Measurements from ENCODE around the gene KRT77.
"Not testable (repeated sequence)": the region's sequence is repeated elsewhere in the genome, so short reads cannot be mapped to it uniquely, and the experiment has no call there.

The KRT77 gene

DNA sequence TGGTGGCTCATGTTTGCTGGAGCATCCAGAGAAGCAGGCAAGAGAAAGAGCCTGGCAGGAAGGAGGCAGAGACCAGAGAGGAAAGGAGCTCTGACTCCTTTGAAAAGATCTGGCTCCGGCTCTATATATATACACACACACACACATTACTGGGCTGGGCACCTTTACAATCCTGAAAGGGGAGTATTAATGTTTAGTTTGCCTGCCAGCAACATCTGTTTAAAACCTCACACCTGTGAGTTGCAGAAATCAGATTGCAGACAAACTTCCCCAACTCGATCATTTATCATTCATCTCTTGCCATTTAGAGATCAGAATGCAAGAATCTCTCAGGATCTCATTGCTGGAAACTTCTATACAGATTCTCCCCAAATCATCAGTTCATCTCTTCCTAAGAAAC, at the start of gene KRT77:
KRT77 (minus strand) TSS at position 101 of the 400 bp plus-strand sequence; CDS start at position 11, 90 bp downstream.
- no peak for DNase-seq

DNA sequence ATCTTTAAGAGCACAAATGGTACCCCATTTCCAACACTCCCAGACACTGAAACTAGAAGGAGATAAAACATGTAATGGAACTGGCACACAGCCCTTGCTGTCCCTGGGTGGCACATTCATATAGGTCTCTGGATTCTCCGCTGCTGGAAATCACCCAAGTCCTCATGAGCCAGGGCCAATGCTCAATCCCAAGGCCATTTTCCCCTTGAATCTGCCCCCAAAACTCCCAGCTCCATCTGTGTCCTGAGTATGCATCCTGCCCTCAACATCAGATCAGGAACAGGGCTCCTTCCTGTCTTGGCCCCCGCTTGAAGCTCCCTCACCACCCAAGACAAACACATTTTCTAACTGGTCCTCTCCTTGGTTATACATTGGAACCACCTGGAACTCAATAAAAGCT, 49.2 kb upstream of the KRT77 start:
- no peak for DNase-seq

DNA sequence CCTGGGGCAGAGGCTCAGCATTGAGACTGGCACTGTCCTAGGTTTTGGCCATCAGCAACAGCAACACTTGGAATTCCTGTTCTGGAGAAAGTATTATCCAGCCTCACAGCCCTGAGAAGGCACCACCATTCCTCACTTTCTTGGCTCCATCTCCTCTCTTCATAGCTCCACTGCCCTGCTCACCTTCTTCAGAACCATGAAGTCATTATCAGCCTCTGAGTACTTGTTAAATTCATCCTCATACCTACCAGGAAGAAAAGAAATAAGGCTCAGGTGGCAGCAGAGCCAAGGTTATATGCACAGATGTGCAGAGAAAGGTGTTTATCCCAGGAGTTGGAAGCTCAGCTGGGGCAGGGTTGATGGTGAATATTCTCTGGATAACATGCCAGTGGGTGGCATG, 48.5 kb upstream of the KRT77 start:
- no peak for DNase-seq

DNA sequence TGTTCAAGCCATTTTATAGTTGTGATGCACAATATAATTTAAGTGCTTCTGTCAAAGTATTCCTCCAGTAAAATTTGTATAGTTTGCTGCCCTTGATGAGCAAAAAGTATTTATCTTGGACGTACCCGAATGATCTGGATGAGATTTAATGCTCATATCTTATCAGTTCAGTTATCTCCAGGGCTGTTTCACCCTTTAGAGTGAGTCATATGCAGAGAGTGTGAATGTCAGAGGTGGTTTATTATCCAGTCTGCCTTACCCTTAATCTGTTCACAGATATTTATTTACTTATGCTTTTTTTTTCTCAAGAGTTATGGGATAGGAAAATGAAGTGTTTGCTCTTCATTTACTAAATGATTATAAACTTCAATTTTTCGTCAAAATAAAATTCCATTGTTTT, 47.2 kb upstream of the KRT77 start:
- not testable (repeated sequence) for DNase-seq

DNA sequence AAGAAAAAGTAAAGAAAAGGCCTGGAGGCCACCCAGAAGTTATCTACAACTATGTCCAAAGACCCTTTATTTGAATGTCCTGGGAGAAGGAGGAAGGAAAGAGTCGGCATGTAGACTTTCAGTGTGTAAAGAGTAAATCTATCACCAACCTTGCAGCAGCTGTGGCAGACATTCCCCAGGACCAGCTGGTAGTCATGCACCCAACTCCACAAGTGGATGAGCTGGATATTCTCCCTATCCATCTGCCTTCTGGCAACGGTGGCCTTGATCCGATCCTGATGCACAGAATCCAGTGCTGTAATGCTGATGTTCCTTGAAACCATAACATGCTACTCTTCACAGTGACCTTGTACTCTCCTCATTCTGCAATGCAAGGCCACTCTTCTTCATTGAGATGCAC, 46.5 kb upstream of the KRT77 start:
- DNase-seq, result no peak

DNA sequence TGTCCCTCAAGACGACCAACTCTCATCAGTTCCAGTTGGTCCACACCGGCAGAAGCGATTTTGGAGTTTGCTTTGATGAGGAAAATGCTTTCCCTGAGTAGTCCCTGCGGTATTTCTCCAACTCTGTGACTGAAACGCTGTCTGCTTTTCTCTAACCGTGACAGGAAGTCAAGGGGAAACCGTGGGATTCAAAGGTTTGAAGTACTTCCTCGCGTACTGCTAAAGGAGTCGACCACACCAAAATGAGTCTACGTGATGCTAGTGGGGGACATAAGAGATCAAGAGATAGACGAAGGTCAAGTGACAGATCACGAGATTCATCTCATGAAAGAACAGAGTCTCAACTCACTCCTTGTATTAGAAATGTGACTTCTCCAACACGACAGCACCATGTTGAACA, 45.3 kb upstream of the KRT77 start:
- no peak for DNase-seq

DNA sequence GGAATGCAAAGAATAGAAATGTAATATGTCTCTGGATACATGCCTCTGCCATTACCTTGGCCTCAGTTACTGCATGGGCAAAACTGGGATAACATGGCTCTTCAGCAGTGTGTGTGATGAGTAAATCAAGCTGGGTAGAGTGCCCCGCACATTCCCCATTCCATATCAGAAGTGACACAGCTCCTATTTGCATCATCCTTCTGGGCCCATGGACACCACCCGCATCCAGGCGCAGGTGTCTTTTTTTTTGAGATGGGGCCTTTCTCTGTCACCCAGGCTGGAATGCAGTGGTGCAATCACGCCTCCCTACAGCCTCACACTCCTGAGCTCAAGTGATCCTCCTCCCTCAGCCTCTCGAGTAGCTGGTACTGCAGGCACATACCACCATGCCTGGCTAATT, 42.2 kb upstream of the KRT77 start:
- no peak for DNase-seq

DNA sequence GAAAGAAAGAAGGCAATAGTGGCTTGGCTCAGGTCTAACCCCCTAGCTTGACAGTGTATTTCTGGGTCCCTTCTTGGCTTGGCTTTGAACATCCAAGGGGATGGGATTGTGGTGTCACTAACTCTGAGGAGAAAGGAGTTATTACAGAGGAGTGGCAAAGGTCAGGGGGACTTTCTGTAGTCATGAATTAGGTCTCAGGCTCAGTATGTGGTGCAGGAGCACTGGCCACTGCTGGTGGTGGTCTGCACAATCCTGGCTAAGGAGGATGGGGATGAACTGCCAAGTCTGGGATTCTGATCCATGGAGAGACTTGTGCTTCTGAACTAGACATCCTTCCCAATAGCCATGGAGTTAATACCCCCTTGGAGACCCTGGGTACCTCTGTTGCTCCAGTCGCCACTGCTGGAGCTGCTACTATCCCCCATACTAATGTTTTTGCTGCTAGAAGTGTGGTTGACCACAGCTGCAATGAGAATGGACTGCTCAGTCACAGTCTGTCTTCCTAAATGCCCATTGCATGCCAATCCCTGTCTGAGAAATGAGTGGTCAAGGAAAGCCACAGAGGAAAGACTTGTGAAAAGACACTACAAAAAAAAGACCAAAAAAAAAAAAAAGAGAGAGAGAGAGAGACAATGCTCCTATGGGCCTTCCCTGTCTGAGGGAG, 41.3 kb upstream of the KRT77 start:
- no peak for DNase-seq

DNA sequence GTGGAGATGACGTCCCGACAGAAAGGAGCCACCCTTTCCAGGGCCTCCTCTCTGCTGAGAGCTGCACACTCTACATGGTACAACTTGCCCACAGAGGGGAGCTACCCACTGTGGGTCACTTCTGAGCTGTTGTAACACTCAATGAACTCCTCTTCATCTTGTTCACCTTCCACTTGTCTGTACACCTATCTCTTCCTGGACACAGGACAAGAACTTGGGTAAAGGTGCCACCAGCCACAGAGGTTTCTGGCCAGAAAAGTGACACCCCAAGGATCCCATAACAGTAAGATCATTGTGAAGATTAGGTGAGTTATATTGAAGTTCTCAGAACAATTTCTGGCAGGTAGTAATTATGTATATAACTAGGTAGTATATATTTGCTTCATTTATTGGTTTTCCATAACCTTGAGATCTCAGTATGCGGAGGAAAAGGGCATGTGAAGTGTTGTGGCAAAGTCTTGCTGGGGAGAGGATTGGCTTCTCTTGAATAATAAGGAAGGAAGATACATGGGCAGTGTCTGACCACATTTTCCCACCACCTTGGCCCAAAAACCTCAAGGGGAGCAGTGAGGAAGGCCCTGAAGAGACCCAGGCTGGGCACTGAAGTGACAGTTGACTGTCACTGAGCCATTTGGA, 39.6 kb upstream of the KRT77 start:
- no peak for DNase-seq

DNA sequence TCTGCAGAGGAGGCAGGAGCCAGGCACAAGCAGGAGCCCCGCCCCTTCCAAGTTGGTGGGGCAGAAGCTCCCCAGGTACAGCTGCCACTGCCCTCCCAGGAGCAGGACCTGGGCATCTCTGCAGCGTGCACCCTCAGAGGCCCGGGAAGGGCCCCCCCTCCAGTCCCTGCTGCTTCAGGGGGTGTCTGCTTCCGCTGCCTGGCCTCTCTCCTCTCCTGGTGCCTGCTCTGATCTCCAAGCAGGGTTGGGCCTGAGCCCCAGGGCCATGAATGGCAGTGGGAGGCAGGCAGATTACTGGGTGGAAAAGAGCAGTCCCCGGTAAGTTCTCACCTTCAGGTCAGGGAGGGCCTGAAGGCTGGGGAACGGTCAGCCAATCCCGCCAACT, 38.9 kb upstream of the KRT77 start:
- DNase-seq, result no peak

DNA sequence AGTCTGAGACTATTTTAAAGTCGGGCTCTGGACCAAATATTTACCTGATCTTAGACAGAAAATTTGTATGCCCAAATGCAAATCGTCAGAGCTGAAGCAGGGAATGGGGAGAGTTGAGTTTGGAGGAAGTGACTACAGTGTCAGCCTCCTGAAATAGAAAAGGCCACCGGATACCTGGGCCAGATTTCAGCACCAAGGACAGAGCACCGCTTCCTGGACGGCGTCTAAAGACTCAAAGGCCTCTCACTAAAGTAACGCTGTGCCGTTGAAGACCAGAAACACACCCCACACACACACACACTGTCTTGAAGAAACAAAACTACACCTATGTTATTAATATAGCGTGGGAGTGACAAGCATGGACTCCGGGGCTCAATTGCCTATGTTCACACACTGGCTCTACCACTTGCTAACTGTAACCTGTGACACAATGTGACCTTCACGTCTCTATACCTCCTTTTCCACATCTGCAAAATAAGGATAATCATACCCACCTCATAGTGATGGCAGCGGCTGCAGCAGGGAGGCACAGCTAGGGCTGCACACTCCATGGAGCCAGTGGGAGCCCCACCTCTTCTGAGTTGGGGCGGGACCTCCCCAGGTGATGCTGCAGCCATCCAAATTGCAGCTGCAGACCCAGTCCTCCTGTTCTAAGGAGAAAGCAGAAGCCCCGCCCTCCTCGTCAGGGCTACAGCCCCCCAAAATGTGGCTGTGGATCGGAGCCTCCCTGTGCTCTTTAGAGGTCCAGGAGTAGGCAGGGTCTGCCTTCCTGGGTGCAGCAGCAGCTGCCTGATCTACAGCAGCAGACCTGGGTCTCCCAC, 38.3 kb upstream of the KRT77 start:
- peak; percentile 29 for DNase-seq

DNA sequence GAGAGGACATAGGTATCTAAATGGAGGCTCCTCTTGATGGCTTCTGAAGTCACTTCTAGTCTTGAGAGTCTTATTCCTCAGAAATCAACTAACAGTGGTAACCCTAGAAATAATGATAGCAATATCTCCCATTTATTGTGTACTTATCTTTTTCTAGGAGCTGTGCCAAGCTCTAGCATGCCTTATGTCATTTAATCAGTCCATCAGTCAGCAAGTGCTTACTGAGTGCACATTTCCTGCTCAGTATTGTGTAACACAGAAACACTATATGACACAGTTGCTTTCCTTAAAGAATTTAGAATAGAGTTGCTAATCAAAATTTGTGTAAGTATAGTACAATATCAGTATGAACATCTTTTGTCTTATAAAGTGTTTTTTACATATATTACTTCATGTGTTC, 37.3 kb upstream of the KRT77 start:
- DNase-seq, result no peak

DNA sequence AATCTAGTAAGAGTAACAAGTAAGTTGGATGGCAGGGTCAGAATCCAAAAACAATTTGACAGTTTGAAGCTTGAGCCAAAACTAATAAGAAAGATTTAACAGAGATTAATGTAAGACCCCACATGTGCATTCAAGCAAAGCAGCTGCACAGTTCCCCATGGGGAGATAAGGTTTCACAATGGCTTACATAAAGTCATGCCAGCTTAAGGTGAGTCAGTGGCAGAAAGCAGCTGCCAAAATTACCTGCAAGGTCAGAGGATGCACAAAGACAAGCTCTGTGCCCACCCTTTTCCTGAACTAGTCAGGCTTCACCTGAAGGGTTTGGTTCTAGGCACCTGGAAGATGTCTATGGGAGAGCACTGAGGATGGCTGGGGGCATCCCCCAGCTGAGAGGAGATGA, 36.6 kb upstream of the KRT77 start:
- no peak for DNase-seq

DNA sequence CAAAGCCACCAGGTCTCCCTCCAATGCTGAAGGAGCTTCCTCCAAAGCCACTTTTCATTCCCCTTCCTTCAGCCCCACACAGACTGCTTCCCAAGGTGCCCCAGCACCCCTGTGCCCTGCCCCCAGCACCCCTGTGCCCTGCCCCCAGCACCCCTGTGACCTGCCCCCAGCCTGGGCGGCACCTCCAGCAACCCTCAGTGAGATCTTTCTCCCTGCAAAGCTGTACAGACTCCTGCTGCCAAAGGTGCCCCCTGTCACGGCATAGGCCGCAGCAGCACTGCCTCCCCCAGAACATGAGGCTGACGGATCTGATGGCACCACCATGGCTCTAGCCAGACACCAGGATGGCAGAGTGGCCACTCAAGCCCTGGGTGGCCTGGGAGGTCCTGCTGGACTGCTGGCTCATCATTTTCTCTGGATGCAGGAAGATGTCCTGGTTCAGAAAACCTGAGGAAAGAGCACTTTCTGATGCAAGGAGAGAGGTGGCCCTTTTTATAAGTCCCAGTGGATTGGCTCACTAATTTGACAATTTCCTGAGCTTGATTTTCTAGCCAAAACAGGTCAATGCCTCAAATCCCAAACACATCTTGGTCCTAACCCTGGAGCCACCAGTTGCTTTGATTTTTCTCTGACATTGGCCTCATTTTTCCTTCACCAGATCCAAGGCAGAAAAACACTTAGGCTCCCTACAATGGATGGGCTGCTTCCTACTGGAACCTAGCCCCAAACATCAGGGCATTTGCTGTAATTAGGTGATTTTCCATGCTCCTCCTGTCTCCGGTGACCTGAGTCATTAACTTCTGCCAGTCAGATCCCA, 32.7 kb upstream of the KRT77 start:
- DNase-seq, result no peak

DNA sequence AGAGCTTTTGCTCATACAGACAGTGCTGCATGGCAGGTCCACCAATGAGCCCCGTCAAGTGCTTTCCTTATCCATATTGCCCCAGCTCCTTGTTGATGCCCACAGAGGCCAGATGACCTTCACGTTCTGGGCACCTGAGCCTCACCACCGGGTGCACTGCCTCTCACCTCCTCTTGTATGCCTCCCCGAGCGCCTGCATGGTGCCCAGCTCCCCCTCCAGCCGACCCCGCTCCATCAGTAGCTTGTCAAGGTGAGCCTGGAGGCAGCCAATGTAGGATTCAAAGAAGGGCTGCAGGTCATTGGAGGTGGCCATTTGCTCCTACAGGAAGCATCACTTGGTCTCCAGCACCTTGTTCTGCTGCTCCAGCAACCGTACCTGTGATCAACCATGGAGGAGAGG, 31.8 kb upstream of the KRT77 start:
- no peak for DNase-seq

DNA sequence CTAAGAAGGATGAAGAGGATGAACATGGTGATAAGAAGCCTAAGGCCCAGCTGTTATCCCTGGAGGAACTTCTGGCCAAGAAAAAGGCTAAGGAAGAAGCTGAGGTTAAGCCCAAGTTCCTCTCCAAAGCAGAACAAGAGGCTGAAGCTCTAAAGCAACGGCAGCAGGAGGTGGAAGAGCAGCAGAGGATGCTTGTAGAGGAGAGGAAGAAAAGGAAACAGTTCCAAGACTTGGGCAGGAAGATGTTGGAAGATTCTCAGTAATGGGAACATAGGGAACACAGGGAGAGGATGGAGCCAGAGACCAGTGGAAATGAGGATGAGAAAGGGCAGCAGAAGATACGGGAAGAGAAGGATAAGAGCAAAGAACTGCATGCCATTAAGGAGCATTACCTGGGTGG, 27.5 kb upstream of the KRT77 start:
- no peak for DNase-seq

DNA sequence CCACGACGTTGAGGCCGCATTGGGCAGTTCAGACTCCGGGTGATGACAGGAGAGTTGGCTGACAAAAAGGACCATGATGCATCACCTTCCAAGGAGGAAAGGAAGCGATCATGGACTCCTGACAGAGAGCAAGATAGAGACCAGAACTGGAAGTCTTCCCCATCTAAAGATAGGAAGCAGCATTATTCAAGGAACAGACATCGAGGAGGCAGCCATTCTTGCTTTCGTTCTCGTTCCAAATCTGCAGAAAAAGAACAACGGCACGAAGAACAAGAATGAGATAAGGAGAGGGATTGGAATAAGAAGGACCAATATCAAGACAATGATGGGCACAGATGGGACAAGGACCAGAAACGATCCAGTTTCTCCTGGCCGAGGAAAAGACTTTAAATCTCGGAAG, 27.1 kb upstream of the KRT77 start:
- no peak for DNase-seq

DNA sequence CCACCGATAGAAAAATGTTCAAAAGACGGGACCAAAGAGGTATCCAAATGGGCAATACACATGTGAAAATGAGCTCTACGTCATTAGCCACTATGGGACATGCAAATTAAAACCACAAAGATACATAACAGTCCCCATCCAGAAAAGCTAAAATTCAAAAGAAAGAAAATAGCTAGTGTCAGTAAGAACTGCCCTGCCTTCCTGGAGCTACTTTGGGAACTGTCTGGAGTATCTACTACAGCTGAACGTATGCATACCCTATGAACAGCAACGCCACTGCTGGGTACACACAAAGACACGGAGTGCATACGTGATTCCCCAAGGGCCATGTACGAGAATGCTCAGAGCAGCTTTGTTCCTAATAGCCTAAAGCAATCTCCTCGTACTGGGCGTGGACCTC, 25.8 kb upstream of the KRT77 start:
- no peak for DNase-seq

DNA sequence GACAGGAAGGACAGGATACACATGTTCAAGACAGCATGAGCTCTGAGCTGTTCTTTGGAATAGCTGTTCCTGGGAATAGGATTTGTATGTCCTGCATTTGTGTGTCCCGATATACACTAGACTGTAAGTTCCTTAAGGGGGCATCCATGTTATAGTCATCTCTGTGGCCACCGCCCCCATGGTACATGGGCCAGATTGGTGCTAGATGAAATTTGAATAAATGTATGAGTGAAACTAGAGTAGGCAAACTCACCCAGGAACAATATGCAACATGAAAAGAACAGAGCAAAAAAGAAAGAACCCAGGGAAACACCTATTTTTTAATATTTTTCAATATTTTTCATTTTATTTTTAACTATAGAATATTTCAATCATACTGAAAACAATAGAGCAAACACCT, 25.1 kb upstream of the KRT77 start:
- no peak for DNase-seq

DNA sequence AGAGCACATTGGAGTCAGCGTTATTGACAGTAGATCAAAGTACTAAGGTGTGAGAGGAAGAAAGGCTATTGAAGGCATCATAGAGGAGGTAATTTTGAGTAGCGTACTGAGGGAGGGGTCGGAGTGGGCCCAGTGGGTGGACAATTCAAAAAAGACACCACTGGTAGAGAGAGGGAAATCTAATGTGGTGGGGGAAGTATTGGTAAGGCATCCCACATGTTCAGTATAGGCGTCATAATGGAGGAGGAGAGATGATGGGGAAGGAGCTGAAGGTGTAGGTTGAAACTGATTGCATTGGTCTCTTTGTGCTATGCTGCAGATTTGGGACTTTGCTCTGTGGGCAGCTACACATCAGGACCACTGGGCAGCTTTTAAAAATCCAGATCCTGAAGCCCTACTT, 23.7 kb upstream of the KRT77 start:
- no peak for DNase-seq

DNA sequence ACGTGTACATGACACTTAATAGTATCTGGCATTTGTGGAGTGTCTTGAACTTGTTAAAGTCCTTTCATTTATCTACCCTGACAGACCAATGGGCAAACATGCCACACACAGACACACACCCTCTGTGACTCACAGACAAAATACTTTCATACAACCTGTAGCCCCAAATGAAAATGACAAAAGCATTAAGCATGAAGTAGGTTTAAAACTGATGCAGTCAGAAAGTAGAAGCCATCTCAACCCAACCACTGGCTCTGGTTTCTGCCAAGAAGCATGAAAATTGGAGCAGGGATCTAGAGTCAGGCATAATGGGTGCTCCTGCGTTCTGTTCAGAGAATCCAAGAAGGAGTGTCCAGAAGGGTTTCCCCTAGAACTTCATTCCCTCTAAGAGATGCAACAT, 23.1 kb upstream of the KRT77 start:
- no peak for DNase-seq

DNA sequence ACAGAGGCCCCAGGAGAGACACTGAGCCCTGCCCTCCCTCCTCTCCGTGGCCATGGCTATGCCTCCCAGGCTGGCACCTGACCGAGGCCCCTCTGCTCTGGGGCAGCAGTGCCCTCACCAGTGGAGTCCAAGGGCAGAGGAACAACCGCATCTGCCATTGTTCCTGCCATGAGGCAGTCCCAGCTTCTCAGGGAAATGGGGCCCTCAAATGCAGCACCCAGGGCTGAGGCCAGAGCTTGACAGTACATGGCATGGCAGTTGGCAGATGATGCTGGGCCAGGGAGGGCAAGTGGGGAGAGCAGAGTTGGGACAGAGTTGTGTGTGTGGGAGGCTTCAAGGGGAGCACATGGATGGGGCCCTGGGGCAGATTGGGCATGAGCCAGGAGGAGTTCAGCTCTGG, 21.1 kb upstream of the KRT77 start:
- no peak for DNase-seq

DNA sequence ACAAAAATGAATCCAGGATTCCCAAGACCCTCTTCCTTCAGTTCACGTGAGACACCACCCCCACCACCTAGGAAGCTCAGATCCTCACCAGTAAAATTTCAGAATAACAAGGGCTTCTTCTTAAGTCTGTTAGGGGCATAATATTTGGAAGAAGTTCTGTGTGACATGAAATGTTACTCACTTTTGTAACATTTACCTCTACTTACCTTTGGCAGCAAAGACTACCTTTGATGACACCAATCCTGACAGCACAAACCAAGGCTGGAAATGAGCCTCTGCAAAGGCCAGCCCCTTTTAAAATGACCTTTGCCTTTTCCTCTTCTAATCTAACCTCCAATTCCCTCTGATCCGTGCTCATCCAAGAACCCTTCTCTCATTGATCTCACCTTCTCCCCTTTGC, 19.4 kb upstream of the KRT77 start:
- DNase-seq, result no peak
